Stimulated activated CD4-positive, alpha-beta T cell treated with anti-CD3 and anti-CD28 coated beads, Interleukin-1b, Interleukin-23, amount 100 ng/mL, for 4 hours (primary cell): ENCODE results near the gene ZP2.

Experiments
- DNase-seq, 2 donors: peaks; one replicate each; pipeline ENCODE4 v3.0.0-alpha.2; 2020; ENCODE audit warnings: low read depth in 2 of 2

The ZP2 gene

GRCh38 chr16:21150375-21151001, 60.9 kb downstream of the ZP2 start, which contains the start of gene DNAH3:
Gene DNAH3, minus strand, starts transcription at chr16:21150846. Its CDS starts 527 bp downstream, at chr16:21150319.
- DNase-seq = no peak
